ENCODE data around the gene CCDC92.

The CCDC92 gene

DNA sequence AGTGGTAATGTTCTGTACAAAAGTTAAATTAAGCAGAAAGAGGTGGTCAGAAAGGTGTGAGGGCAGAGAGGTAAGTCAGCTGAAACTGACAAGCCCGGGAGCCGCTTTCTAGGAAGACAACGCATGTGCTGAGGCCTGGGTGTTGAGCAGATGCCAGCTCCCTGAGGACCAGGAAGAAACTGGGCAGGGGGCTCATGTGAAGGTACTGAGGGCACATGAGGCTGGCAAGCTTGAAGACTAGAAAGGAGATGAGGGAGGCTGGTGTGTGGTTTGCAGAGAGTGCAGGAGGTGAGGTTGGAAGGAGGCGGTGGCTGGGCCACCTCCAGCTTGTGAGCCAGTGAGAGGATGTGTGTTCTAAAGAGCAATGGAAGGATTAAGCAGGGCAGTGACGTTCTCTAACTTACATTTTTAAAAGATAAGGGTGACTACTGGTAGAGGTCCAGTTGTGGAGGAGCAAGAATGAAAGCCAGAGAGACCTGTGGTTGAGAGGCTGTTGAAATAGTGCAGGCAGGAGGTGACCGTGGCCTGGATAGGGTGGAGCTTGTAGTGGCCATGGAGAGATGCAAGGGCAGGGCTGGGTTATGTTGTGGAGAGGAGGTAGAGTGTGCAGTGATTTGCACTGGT, 29.5 kb upstream of the CCDC92 start:
- DNase-seq (ENCODE audit: low read depth), result no peak

DNA sequence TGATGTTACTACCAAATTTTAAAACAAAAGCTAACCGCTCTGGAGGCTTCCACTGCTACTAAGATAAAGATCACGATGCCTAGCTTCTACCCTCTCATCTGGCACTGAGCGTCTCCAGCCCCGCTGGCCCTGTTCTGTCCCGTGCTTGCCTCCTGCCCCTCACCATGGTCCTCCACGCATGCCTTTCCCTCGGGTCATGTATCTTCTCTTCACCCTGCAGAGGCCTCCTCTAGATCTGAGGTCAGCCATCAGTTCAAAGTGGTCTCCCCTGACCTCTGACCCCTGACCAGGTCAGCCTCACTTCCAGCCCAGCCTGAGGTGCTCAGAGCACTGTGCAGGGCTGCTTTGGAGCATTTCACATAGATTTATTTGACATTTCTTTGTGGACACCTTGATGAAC, 28.7 kb upstream of the CCDC92 start:
- DNase-seq (ENCODE audit: low read depth), result no peak

DNA sequence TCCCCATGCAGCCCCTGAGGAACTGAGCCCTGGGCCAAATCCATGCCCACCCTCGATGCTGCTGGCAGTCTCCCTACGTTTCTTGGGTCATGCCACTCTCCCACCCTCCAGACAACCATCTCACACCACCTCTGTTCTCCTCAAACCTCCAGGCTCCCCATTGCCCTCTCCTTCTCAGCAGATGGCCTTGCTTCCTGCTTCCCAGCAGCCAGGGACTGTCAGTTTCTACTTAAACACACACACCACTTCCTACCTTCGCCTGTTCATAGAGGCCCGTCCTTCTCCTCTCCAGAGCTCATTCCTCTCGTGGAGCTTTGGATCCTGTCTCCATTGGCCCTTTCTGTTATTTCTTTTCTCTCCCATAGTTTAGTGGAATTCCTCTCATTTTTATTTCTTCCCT, 27.5 kb upstream of the CCDC92 start:
- DNase-seq (ENCODE audit: low read depth), result no peak

DNA sequence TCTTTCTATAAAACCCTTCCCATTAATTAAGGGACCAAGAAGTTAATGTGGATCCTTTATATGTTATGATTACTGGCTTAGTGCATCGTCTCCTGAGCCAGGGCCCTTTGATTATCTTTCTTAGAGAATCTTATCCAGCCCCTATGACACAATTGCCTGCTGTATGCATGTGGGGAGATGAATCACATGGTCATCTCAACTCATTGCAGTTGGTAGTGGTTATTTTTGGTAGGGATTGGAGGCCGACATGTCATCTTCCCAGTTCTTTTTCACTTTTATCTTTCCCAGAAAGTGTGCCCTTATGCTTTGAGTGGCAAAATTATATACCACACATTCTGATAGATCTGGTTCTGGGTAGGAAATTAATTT, 26.3 kb upstream of the CCDC92 start:
- no peak for DNase-seq (ENCODE audit: low read depth)

DNA sequence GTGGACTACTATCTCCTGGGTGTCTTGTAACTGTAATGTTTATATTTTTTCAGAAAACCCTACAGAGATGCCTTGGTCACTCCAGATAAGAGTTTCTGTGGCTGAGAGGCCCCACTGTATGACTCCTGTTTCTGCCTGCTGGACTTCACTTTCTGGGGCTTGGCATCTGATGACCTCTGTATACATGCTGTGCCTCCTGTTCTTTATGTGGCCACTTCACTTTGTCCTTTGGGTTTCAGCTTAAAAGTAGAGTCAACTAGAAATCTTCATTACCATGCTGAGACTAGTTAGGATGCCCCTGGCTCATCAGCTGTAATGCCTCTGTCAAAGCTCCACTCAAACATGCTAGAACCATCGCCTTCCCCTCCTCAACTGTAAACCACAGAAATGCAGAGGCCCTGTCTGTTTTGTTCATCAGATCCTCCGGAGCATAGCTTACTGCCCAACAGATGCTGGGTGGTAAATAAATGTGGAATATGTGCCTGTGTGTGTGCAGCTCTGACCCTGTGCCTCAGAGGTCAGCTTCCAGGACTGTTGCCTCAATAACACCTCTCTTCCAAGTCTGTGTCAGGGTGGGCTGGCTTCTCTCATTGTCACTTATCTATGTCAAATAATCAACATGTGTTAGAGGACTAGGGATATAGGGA, 25.8 kb upstream of the CCDC92 start:
- DNase-seq (ENCODE audit: low read depth), result no peak

DNA sequence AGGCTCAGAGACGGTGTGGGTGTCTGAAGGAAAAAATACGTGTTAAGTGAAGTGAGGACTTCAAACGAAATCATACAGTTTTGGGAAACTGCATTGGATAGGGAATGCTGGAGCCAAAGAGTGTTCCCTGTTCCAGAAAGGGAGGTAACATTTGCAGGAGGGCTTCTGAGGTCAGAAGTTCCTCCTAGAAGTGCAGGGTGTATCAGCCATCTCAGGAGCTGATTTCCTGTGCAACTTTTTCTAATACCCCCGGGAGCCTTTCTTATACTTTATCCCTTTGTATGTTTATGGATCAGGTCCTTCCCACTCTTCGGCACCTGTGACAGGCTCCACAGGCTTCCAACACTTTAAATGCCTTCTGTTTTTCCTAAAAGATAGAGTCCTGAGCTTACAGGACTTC, 25.3 kb upstream of the CCDC92 start:
- no peak for DNase-seq (ENCODE audit: low read depth)

DNA sequence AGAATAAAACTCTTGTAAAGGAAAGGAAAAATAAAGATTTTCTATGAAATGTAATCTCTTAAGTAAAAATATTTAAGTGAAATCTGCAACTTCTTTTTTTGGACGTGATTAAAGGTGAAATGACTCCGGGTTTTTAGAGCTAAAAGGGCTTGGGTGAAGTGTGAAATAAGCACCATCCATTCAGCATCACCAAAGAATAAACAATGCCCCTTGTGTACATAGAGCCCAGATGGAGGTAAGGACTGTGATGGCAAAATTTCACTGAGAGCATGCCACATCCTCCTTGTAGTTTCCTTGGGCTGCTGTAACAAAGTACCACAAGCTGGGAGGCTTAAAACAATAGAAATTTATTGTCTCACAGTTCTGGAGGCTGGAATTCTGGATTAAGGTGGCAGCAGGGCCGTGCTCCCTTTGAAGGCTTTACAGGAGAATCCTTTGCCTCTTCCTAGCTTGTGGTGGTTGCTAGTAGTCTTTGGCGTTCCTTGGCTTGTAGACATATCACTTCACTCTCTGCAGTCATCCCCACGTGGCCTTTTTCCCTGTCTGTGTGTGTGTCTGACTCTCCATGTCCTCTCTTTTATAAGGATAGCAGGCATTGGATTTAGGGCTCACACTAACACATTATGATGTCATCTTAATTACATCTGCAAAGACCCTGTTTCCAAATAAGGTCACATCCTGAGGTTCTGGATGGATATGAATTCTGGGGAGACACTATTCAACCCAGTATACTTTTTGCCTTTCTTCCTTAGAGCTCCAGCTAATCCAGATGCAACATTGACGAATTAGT, 24.6 kb upstream of the CCDC92 start:
- no peak for DNase-seq (ENCODE audit: low read depth)

DNA sequence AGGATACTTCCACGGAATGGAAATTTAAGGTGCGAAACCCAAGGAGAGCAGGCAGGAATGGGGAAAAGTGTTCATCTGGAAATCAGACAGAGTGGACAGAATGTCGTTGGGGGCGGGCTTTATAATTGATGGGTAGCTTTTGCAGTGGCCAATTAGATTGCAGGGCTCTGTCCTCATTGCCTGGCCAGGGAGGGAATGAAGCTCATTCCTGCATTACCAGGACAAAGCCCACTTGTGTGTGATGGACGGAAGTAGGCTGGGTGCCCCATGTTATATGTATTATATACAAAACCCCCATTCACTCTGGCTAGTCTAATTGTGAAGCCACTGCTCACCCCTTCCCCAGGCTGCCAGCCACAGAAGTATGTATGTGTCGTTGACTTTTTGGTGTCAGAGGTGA, 23.9 kb upstream of the CCDC92 start:
- no peak for DNase-seq (ENCODE audit: low read depth)

DNA sequence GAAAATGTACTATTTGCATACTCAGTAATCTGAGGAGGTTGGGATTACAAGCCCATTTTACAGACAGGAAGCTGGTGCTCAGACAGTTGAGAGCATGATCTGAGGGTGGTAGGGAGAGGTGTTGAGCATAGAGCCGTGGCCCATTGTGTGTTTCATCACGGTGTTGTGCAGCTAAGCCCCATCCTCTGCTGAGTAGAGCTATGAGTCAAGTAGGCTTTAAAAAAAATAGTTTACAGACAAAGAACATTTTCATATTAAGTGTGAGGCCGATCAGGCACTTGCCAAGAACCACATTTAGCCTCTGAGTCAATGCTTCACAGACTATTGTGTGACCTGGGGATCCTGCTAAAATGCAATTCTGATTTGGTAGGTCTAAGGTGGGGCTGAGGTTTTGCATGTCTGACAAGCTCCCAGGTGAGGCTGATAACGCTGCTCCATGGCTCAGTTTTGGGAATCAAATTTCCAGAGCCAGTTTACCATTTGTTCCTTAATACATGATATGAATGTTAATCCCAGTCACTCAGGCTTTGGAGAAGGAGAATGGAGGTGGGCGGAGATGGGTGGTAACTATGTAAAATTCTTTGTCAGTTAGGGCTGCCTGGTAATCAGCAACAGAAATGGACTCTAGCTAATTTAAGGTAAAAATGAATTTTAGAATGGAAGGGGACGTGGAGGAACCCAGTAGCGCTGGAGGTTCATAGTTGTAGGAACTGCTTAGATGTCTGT, 22.6 kb upstream of the CCDC92 start:
- peak; percentile 47 for DNase-seq (ENCODE audit: low read depth)

DNA sequence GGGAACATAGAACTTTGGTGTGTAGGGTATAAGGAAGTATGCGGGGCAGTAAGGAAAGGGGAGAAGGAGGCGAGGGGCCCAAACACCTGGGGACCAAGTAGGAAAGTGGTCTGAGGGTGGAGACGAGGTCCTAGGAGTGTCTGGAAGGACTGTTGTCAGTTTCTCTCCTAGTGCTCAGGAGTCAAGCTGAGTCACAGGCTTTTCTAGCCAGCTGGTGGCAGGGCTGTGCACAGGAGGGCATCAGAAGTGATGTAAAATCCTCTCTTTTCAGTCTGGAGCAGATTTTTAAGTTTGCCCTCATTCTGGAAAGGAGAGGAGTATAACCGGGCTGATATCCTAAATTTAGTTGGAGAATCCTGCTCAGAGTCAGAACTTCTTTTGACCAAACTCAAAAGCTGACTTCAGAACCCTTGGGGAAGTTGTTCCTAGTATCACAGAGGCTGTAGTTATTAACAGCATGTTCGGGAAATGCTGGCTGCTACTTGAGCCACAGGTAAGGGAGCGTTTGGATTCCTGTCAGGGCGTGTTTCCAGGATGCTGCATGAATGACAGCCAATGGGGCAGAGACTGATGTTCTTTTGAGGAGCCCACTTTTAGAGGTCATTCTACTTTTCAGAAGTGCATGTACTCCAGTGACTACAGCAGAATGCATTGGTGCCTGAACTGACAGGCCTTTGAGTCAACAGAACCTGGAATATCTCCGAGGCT, 19.6 kb upstream of the CCDC92 start:
- DNase-seq (ENCODE audit: low read depth), result no peak

DNA sequence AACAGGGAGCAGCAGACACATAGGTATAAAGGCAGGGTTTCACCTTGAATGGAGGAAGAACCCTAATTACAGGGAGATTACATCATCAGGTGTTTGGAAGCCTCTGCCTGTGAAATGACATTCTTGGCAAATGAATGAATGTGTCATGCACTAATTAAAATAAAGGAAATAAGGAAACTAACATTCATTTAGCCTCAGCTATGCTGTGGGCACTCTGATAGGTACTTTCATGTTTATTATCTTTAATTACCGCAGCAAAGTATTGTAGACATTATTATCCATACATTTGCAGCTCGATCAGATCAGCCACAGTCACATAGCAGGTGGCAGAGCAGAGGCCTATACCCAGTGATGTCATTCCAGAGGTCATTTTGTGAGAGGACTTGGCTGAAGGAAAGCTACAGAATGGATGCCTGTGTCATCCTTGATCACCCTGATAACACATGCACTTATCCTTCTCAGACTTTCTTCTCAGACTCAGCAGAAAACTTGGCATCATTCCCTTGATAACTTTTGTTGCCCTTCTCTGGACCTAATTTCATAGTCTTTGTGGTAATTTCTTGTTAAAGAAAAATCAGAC, 18.8 kb upstream of the CCDC92 start:
- no peak for DNase-seq (ENCODE audit: low read depth)

DNA sequence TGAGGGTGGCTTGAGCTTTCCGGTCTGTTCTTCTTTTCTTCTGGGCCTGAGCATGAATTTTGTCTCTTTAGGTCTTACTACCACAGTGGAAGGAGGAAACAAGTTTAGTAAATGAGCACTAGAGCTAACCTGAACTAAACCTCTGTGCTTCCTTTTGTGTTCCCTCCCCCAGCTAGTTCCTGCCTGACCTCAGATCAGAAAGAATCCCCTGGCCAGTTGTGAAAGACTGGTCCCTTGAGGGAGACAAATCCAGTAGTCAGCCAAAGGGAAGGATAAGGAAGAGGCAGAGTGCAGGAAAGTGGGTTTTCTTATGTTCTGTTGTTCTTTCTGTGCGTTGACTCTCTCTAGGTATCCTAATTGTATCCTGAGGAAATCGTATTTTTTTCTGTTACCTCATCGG, 17.9 kb upstream of the CCDC92 start:
- DNase-seq (ENCODE audit: low read depth), result peak; percentile 73

DNA sequence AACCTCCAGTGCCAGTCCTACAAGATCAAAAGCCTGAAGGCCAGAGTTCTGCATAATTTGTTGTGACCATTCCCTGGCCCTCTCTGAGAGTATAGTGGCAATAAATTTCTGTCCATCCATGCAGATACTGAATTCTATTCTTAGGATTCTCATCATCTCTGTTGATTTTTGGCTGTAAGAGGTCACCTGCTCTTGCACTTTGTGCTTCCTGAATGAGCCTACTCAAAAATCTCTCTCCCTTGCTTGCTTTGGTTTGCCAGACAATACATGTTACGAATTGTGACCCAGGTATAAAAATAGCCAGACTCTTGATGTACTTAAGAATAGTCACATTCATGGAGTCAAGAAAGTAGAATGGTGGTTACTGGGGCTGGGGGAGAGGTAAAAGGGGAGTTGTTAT, 17.1 kb upstream of the CCDC92 start:
- DNase-seq (ENCODE audit: low read depth), result no peak

DNA sequence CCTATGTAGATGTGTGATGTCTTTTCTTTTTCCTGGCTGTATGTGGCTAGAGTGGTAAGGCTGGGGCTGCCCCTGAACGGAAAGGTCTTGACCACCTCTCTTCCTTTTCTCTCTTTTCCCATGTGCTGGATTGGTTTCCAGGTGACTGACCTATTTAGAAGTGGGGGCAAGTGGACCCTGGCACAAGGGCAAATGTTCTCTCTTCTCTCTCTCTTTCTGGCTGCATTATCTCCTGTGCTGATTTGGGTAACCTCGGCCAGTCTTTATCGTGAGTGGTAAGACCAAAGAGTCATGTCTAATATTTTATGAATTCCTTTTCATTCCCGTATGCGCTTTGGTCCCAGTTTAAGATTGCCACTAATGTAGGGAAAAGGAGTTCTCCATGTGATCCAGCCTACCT, 16.5 kb upstream of the CCDC92 start:
- DNase-seq (ENCODE audit: low read depth), result no peak

DNA sequence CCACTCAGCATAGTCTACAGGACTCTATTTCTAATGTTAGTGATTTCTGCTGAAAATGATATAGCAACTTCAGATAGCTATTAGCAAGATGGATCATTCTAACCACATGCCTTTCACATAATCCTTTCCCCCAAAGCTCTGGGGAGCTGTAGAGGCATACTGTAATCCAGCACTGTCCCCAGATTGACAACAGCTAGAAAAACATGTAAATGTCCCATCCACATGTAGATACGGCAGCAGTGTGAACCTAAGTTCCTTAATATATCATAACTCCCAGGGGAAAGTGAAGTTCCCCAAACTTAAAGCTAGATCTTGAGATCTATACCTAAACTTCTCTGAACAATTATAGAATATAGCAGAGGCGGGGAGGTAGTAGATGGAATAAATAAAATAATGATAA, 14.4 kb upstream of the CCDC92 start:
- no peak for DNase-seq (ENCODE audit: low read depth)

DNA sequence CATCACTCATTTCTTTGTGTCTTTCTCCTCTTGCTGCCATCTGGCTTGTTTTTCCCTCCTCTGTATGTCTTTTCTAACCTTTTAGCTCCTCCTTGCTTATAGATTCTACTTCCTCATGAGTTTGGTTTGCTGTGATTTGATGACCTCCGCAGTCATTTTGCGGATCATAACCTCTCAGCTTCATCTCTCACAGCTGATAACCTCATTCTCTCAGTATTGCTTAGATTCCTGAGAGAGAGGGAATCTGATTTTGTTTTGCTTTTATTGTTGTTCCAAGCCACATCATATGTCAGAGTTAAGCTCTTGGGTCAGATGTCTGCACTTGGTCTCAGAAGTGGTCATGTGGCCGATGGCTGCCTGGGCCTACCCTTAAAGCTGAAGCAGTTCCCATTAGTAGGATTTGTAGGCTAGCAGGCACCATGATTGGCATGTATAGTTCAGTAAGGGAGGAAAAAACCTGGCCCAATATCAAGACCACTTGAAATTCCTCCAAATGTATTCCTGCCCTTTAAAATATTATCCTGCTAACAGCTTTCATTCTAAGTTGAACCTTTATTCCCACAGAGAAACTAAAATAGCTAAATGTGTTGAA, 13.8 kb upstream of the CCDC92 start:
- no peak for DNase-seq (ENCODE audit: low read depth)

DNA sequence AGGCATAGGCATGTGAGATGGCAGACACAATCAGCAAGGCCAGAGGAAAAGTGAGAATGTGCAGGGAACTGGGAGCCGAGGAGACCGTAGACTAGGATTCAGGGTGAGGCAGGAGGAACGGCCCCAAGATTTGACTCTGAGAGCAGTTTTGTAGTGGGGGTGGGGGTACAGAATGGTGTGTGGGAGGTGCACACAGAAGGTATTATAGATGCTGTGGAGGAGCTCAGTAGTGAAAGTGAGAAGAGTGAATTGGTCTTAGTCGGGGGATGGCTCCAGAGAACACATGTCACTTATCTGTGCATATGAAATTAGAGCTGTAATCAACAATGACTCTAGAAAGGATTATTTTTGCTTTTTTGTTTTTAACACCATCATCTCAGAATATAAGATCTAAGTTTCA, 12.3 kb upstream of the CCDC92 start:
- DNase-seq (ENCODE audit: low read depth), result no peak

DNA sequence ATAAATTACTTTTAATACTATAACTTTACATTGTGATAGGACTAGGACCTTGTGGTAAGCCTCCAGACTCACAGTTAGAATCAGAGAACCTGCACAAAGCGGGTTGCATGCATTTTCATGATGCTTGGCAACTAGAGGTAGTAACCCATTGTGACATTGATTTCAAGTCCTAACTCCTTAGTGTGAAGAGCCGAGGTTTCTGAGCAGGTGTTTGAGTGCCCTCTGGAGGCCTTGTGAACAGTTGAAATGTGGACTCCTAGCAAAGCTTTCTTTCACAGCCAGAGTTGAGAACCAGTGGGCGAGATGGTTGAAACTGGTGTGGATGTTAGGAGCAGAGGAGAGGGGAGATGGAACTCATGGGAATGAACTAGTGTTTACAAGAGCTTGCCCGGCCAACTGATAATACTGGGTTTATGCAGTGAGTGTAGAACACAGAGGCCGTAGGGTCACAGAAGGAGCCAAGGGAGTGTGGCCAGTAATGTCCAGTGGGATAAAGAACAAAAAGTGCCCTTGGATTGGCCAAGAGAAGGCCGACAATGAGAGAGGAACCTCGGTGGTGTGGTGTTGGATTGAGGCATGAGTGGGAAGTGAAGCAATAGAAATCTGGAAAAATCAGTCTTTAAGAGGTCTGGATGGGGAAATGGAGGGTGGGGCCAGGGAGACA, 11.3 kb upstream of the CCDC92 start:
- DNase-seq (ENCODE audit: low read depth), result peak; percentile 69

DNA sequence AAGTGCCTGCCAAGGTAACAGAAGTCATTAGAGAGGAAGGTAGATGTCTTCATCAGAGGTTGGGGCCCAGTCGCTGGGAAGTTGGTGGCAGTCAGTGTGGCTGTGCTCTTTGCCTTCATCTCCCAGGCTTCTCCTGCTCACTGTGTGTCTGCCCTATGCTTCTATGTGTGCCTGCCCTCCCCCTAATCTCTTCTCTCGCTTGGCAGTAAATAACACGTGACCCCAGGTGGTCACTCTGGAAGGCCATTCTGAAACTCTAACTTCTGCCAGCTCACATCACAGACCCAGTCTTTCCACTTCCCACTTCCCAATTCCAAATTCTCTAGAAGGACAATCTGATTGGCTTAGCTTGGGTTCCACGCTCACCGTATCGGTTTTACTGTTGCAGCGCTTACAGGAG, 9.6 kb upstream of the CCDC92 start:
- no peak for DNase-seq (ENCODE audit: low read depth)

DNA sequence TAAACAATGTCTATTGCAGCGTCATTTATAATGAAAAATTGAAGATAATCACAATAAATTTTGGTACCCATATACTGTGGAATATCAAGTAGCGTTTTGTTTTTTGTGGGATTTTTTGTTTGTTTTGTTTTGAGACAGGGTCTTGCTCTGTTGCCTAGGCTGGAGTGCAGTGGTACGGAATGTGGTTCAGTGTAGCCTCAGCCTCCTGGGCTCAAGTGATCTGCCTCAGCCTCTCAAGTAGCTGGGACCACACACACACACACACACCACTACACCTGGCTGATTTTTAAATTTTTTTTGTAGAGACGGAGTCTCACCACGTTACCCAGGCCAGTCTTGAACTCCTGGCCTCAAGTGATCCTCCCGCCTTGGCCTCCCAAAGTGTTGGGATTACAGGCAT, 6.9 kb upstream of the CCDC92 start:
- no peak for DNase-seq (ENCODE audit: low read depth)

DNA sequence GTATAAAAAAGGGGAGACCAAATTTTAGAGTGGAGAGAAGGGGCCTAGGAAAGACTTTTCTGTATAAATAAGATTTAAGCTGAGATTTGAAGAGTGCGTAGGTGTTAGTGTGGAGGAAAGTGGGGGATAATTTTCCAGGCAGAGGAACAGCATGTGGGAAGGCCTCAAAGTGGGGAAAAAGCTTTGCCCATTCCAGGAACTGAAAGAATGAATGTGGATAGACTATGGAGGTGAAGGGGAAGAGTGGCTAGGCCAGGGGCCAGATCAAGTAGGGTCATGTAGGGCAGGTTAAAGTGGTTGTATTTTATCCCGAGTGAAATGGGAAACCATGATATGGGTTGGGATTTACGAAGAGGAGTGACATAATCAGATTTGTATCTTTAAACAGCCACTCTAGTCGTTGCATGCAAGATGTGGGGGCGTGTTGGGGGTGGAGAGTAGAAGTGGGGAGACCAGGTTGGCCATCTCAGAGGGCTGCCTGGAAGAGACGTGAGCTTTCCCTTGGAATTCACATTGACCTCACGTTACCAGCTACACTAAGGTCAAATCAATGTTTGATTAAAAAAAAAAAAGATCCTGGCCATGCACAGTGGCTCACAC, 3.7 kb upstream of the CCDC92 start:
- no peak for DNase-seq (ENCODE audit: low read depth)

Data from fibroblast of gingiva (primary cell).